GM12892 (cell line): ENCODE measurements around the gene PXK.

Experiments used
- DNase-seq: peaks from one replicate; pipeline ENCODE4 v3.0.0; 2011; ENCODE audit not compliant: insufficient read length
- FAIRE-seq: peaks from 2 replicates; lab custom pipeline; 2011; peaks lifted over from hg19 to GRCh38; lab: Jason Lieb, UNC
- POLR2A ChIP-seq: IDR thresholded peaks from 2 replicates; pipeline ENCODE4 v1.6.1; 2011; ENCODE audit warnings: low read depth, low read length, control low read depth
- POLR2AphosphoS5 ChIP-seq: IDR thresholded peaks from 2 replicates; pipeline ENCODE4 v1.6.1; 2011; ENCODE audit warnings: low read depth, low read length, control low read depth
- TAF1 ChIP-seq: IDR thresholded peaks from 2 replicates; pipeline ENCODE4 v1.6.1; 2011; ENCODE audit warnings: low read depth, mild to moderate bottlenecking, control low read depth, low read length, borderline replicate concordance

PXK gene

GRCh38 chr3:58466899-58467563 is 134.3 kb downstream of the PXK start:
- FAIRE-seq = no peak
- DNase-seq = no peak
- no peak for TF ChIP-seq POLR2AphosphoS5
- TF ChIP-seq TAF1 = no peak
- no peak for TF ChIP-seq POLR2A

GRCh38 chr3:58469096-58469495 is 136.4 kb downstream of the PXK start:
- FAIRE-seq (no peak), DNase-seq (no peak)
- no peak for TF ChIP-seq TAF1

- TF ChIP-seq POLR2AphosphoS5 (no peak), POLR2A (no peak), TAF1 (no peak)
- FAIRE-seq (no peak), DNase-seq (no peak)
Measured at GRCh38 chr3:58470363-58471024, 137.8 kb downstream of the PXK start.

GRCh38 chr3:58471025-58471887 is 138.6 kb downstream of the PXK start:
- FAIRE-seq (no peak), DNase-seq (no peak)
- TF ChIP-seq POLR2AphosphoS5 (no peak), POLR2A (no peak), TAF1 (no peak)

GRCh38 chr3:58473275-58473674 is 140.6 kb downstream of the PXK start:
- TF ChIP-seq TAF1 (no peak), POLR2A (no peak), POLR2AphosphoS5 (no peak)
- DNase-seq (no peak), FAIRE-seq (no peak)

- DNase-seq (no peak), FAIRE-seq (no peak)
- no peak for TF ChIP-seq TAF1
- no peak for TF ChIP-seq POLR2A
- TF ChIP-seq POLR2AphosphoS5 = no peak
Measured at GRCh38 chr3:58474348-58474911, 141.7 kb downstream of the PXK start.

- FAIRE-seq = no peak
Measured at GRCh38 chr3:58474967-58475578, 142.4 kb downstream of the PXK start.

More at GRCh38 chr3:58474967-58475578, 142.4 kb downstream of the PXK start:
- TF ChIP-seq POLR2AphosphoS5 (no peak), TAF1 (no peak), POLR2A (no peak)
- DNase-seq = no peak
